Endodermal cell (in vitro differentiated cells): ENCODE measurements around the gene PLOD2. TPM values are rescaled to one million over a fixed set of nuclear protein-coding genes. Genes with fewer than 3 reads are reported as not detected.

Experiments
- DNase-seq: peaks from one replicate; pipeline ENCODE4 v3.0.0-alpha.2; 2017
- H3K27ac ChIP-seq: 2 replicates; pipeline ENCODE4 v1.5.1; 2013; ENCODE audit warnings: mild to moderate bottlenecking, low read depth, low read length, moderate library complexity
- H3K27me3 ChIP-seq: 2 replicates; pipeline ENCODE4 v1.6.1; 2013; ENCODE audit warnings: mild to moderate bottlenecking, low read length, moderate library complexity; ENCODE audit not compliant: insufficient read depth, control insufficient read depth, poor library complexity, severe bottlenecking
- H3K36me3 ChIP-seq: 2 replicates; pipeline ENCODE4 v1.7.0; 2013; ENCODE audit warnings: mild to moderate bottlenecking, low read length, moderate library complexity; ENCODE audit not compliant: control insufficient read depth, insufficient read depth
- H3K4me1 ChIP-seq: one replicate; pipeline ENCODE4 v1.7.0; 2013; ENCODE audit warnings: low read length; ENCODE audit not compliant: control insufficient read depth, insufficient read depth
- H3K4me3 ChIP-seq: 2 replicates; pipeline ENCODE4 v1.5.1; 2013; ENCODE audit warnings: mild to moderate bottlenecking, low read length, moderate library complexity
- H3K9ac ChIP-seq: 2 replicates; pipeline ENCODE4 v1.6.1; 2013; ENCODE audit warnings: mild to moderate bottlenecking, low read length, moderate library complexity; ENCODE audit not compliant: poor library complexity, severe bottlenecking; ENCODE audit errors: extremely low read depth
- H3K9me3 ChIP-seq: 2 replicates; pipeline ENCODE4 v1.6.1; 2013; ENCODE audit warnings: mild to moderate bottlenecking, low read length, moderate library complexity; ENCODE audit not compliant: control insufficient read depth
- H3K27ac Mint-ChIP-seq: 2 replicates; pipeline ENCODE4 v1.8.0; 2020; ENCODE audit warnings: mixed read lengths
- H3K27me3 Mint-ChIP-seq: 2 replicates; pipeline ENCODE4 v1.8.0; 2021; ENCODE audit warnings: mild to moderate bottlenecking, mixed read lengths; ENCODE audit not compliant: insufficient read depth
- H3K36me3 Mint-ChIP-seq: 2 replicates; pipeline ENCODE4 v1.8.0; 2020; ENCODE audit warnings: low read depth, mixed read lengths
- H3K4me1 Mint-ChIP-seq: 2 replicates; pipeline ENCODE4 v1.8.0; 2020; ENCODE audit warnings: mixed read lengths
- H3K4me3 Mint-ChIP-seq: 2 replicates; pipeline ENCODE4 v1.8.0; 2020; ENCODE audit warnings: mild to moderate bottlenecking, moderate library complexity, mixed read lengths
- H3K9me3 Mint-ChIP-seq: 2 replicates; pipeline ENCODE4 v1.8.0; 2020; ENCODE audit warnings: mild to moderate bottlenecking, mixed read lengths
- CTCF ChIP-seq: fragments of 200-600 bp; sonication (generic); conservative IDR thresholded peaks from 2 replicates; pipeline ENCODE4 v1.5.0; 2021; ENCODE audit warnings: antibody characterized with exemption, mild to moderate bottlenecking
- WGBS, 2 experiments: methylation state at CpG; one replicate each; pipeline versions ENCODE4 v1.1.5 to v1.1.7; 2013; ENCODE audit warnings: missing lambda C conversion rate in 2 of 2, mixed read lengths in 1 of 2; ENCODE audit not compliant: insufficient coverage in 1 of 2, insufficient read length in 1 of 2; 5-methylcytosine and 5-hydroxymethylcytosine counted together
- total RNA-seq, 2 donors: library from RNA; stranded (reverse); fragmentation: NEBNext Ultra II Directional in 1 of 2; extraction: Animal tissue kit (Norgen Biotek cat#: 25700) in 1 of 2; gene quantifications; 2 replicates in 1 of 2; 3 replicates in 1 of 2; pipeline ENCODE4 v1.2.1, GENCODE V29; 2021

PLOD2 gene
- total RNA-seq, 2 donors from 2014 or later, result 37.9 to 65.5 TPM

GRCh38 chr3:146154316-146154715 lies 6.7 kb downstream of the PLOD2 start:
- no peak for TF ChIP-seq CTCF
- peaks cover 3% of the 10 kb centered on the region for H3K36me3 ChIP-seq
- WGBS, 2 experiments, result 100% methylated on average over 1 of the region's 1 CpG; no CpG with 5 or more reads in 1 of the 2 experiments
- H3K36me3 Mint-ChIP-seq, result peaks cover 7% of the 10 kb centered on the region
- H3K4me1 ChIP-seq, result no peaks in the 10 kb centered on the region
- no peak overlapping the region for H3K9ac ChIP-seq
- H3K27me3 ChIP-seq, result no peaks in the 10 kb centered on the region
- H3K27ac ChIP-seq, result no peak overlapping the region
- H3K27me3 Mint-ChIP-seq, result no peaks in the 10 kb centered on the region
- DNase-seq, result no peak
- no peaks in the 10 kb centered on the region for H3K9me3 Mint-ChIP-seq
- H3K4me1 Mint-ChIP-seq, result peaks cover 29% of the 10 kb centered on the region
- H3K4me3 ChIP-seq, result no peak overlapping the region
- H3K9me3 ChIP-seq, result no peaks in the 10 kb centered on the region
- no peak overlapping the region for H3K4me3 Mint-ChIP-seq
- no peak overlapping the region for H3K27ac Mint-ChIP-seq

GRCh38 chr3:146153429-146153828 lies 7.6 kb downstream of the PLOD2 start:
- Histone ChIP-seq H3K9me3 (no peaks in the 10 kb centered on the region), H3K9ac (no peak overlapping the region), H3K4me3 (no peak overlapping the region), H3K27ac (no peak overlapping the region), H3K27me3 (no peaks in the 10 kb centered on the region), H3K36me3 (peaks cover 3% of the 10 kb centered on the region), H3K4me1 (no peaks in the 10 kb centered on the region)
- H3K9me3 Mint-ChIP-seq, result no peaks in the 10 kb centered on the region
- H3K4me3 Mint-ChIP-seq, result no peak overlapping the region
- WGBS, 2 experiments, result 93 to 100% methylated on average over 2 to 4 of the region's 4 CpGs
- peaks cover 7% of the 10 kb centered on the region for H3K36me3 Mint-ChIP-seq
- no peak for DNase-seq
- H3K27me3 Mint-ChIP-seq, result no peaks in the 10 kb centered on the region
- peaks cover 25% of the 10 kb centered on the region for H3K4me1 Mint-ChIP-seq
- H3K27ac Mint-ChIP-seq, result no peak overlapping the region
- TF ChIP-seq CTCF, result no peak

- Mint-ChIP-seq H3K4me1 (peaks cover 23% of the 10 kb centered on the region), H3K27ac (peak overlapping the region; percentile 46), H3K27me3 (no peaks in the 10 kb centered on the region), H3K9me3 (no peaks in the 10 kb centered on the region), H3K4me3 (no peak overlapping the region), H3K36me3 (peaks cover 7% of the 10 kb centered on the region)
- Histone ChIP-seq H3K4me3 (no peak overlapping the region), H3K9me3 (no peaks in the 10 kb centered on the region), H3K27ac (no peak overlapping the region), H3K36me3 (peaks cover 3% of the 10 kb centered on the region), H3K9ac (no peak overlapping the region), H3K4me1 (no peaks in the 10 kb centered on the region), H3K27me3 (no peaks in the 10 kb centered on the region)
- no peak for TF ChIP-seq CTCF
- no peak for DNase-seq
- WGBS, 2 experiments, result 91 to 92% methylated on average over 3 to 6 of the region's 6 CpGs
Observed at GRCh38 chr3:146152834-146153233, 8.2 kb downstream of the PLOD2 start.
